WERI-Rb-1 (cell line): ENCODE measurements around the gene VTI1A.
"Not testable (repeated sequence)": the region's sequence is repeated elsewhere in the genome, so short reads cannot be mapped to it uniquely, and the experiment has no call there.

Experiments used
- DNase-seq: peaks from one replicate; pipeline ENCODE4 v3.0.0-alpha.2; 2020
- H3K27ac ChIP-seq: fragments of 250-450 bp; sonication (Bioruptor Pico); 2 replicates; pipeline ENCODE4 v1.5.1; 2020; ENCODE audit warnings: mild to moderate bottlenecking, moderate library complexity
- H3K27me3 ChIP-seq: fragments of 250-450 bp; sonication (Bioruptor Pico); 2 replicates; pipeline ENCODE4 v1.5.1; 2021; ENCODE audit warnings: mild to moderate bottlenecking, low read depth, moderate library complexity; ENCODE audit not compliant: insufficient read depth, severe bottlenecking
- H3K36me3 ChIP-seq: fragments of 250-450 bp; sonication (Bioruptor Pico); 2 replicates; pipeline ENCODE4 v1.5.1; 2020; ENCODE audit warnings: mild to moderate bottlenecking, moderate library complexity
- H3K4me3 ChIP-seq: 2 replicates; pipeline ENCODE4 v1.5.1; 2011; ENCODE audit warnings: low read depth, mild to moderate bottlenecking, control low read depth, low read length
- H3K9me3 ChIP-seq: fragments of 250-450 bp; sonication (Bioruptor Pico); 2 replicates; pipeline ENCODE4 v1.5.1; 2021; ENCODE audit warnings: mild to moderate bottlenecking, moderate library complexity; ENCODE audit not compliant: severe bottlenecking
- TF ChIP-seq, protein P1 (sequence below): IDR thresholded peaks from 2 replicates; pipeline ENCODE4 v1.5.1; 2011; ENCODE audit warnings: low read depth, mild to moderate bottlenecking, control low read depth, inconsistent platforms, low read length

VTI1A gene

DNA sequence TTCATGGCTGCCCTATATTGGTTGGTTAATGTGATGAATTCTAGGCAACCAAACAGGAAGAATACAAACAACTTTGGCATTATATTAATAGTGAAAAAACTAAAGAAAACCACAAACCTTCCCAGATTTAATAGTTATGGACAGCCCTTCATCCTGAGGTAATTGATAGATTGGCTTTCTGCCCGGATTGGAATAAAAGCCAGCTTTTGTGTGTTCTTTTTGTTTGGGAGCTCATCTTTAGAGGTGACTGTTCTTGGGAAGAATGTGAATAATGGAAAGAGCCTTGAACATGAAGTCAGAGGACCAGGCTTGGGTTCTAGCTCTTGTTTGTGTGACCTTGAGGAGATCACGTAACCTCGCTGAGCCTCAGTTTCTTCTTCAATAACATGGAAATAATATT, 92.3 kb downstream of the VTI1A start:
- no peak for DNase-seq
- Histone ChIP-seq H3K4me3 (no peak overlapping the region), H3K36me3 (peaks cover 4% of the 10 kb centered on the region), H3K27ac (no peak overlapping the region), H3K27me3 (no peaks in the 10 kb centered on the region), H3K9me3 (no peaks in the 10 kb centered on the region)
- TF ChIP-seq, protein P1, sequence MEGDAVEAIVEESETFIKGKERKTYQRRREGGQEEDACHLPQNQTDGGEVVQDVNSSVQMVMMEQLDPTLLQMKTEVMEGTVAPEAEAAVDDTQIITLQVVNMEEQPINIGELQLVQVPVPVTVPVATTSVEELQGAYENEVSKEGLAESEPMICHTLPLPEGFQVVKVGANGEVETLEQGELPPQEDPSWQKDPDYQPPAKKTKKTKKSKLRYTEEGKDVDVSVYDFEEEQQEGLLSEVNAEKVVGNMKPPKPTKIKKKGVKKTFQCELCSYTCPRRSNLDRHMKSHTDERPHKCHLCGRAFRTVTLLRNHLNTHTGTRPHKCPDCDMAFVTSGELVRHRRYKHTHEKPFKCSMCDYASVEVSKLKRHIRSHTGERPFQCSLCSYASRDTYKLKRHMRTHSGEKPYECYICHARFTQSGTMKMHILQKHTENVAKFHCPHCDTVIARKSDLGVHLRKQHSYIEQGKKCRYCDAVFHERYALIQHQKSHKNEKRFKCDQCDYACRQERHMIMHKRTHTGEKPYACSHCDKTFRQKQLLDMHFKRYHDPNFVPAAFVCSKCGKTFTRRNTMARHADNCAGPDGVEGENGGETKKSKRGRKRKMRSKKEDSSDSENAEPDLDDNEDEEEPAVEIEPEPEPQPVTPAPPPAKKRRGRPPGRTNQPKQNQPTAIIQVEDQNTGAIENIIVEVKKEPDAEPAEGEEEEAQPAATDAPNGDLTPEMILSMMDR, result no peak

- not testable (repeated sequence) for H3K27ac ChIP-seq, H3K36me3 ChIP-seq, H3K27me3 ChIP-seq, H3K9me3 ChIP-seq, H3K4me3 ChIP-seq, DNase-seq
Measured at GRCh38 chr10:112542823-112543222, 95.8 kb downstream of the VTI1A start.

DNA sequence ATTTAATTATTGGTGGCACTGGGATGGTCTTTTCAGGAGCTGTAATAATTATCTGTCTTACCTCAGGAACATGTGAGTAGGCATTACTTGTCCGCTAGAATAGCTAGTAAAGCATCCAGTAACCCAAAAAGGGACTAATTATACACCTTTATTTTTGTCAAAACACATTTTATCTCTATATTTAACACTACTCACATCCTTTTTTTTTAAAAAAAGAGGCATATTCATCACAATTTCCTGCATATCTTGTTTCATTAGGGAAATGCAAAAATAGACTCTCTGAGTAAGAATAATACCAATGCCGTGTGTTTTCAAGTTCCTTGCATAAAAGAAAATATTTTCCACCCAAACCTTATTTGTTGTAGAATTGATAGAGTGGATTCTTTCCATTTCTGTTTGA, 99.5 kb downstream of the VTI1A start:
- no peaks in the 10 kb centered on the region for H3K36me3 ChIP-seq
- DNase-seq, result no peak
- H3K27ac ChIP-seq, result no peak overlapping the region
- H3K9me3 ChIP-seq, result no peaks in the 10 kb centered on the region
- no peak overlapping the region for H3K4me3 ChIP-seq
- no peaks in the 10 kb centered on the region for H3K27me3 ChIP-seq
- TF ChIP-seq, protein P1, result no peak

- H3K9me3 ChIP-seq, result no peaks in the 10 kb centered on the region
- H3K36me3 ChIP-seq, result no peaks in the 10 kb centered on the region
- H3K27me3 ChIP-seq, result no peaks in the 10 kb centered on the region
- no peak for DNase-seq
- no peak overlapping the region for H3K27ac ChIP-seq
- no peak overlapping the region for H3K4me3 ChIP-seq
- TF ChIP-seq, protein P1, result no peak
Measured at GRCh38 chr10:112548535-112549276, 101.7 kb downstream of the VTI1A start.

DNA sequence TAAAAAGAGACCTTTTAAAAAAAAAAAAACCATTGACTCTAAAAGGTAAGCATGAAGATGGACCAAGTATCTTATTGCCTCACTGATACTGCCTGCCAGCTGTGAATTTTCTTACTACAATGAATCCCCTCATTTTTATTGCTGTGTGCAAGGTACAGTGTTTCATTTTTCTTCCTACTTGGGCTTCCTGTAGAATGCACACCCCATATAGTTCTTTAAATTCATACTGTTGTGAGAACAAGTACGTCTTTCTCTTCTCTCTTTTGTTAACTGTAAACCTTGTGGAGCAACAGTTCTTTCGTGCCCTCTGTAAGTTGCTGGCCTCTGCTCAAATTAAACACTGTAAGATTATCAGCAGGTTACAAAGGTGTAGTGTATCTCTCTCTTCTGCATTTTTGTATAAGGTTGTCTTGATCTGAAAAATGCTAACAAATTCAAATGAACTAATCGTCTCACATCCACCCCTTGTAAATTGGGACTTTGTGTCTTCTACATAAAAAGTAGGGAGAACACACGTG, 105.6 kb downstream of the VTI1A start:
- no peak overlapping the region for H3K27ac ChIP-seq
- H3K4me3 ChIP-seq, result no peak overlapping the region
- TF ChIP-seq, protein P1, result no peak
- H3K36me3 ChIP-seq, result no peaks in the 10 kb centered on the region
- DNase-seq, result no peak
- H3K27me3 ChIP-seq, result no peaks in the 10 kb centered on the region
- no peaks in the 10 kb centered on the region for H3K9me3 ChIP-seq

DNA sequence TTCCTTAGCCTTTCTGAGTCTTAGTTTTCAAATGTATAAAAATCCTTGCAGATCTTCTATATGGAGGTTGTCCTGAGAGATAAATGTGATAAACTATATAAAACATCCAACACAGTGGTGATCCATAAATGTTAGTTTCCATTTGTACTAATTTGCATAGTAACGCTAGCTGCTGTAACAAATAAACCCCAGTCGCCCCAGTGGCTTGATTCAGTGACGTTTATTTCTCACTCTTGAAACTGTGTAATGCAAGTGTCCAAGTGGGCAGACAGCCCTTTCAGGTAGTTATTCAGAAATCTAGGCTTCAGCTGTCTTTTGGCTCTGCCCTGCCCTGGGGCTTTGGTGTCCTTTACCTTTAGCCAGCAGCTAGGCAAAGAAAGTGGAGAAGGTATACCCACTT, 106.3 kb downstream of the VTI1A start:
- Histone ChIP-seq H3K27me3 (no peaks in the 10 kb centered on the region), H3K36me3 (no peaks in the 10 kb centered on the region), H3K27ac (no peak overlapping the region), H3K9me3 (no peaks in the 10 kb centered on the region), H3K4me3 (no peak overlapping the region)
- no peak for DNase-seq
- TF ChIP-seq, protein P1, result no peak
